K562 (cell line): ENCODE measurements around the gene CERS5.

ENCODE experiments used
- AFF4 ChIP-seq: sonication (generic); formaldehyde crosslinking; IDR thresholded peaks from 2 replicates; pipeline ENCODE4 v1.8.0; 2023; ENCODE audit warnings: mild to moderate bottlenecking, missing genetic modification reagents
- CBX3 ChIP-seq, 2 experiments: IDR thresholded peaks; 1 replicate in 1 of 2; 2 replicates in 1 of 2; pipeline ENCODE4 v1.6.1; 2012; ENCODE audit warnings: inconsistent platforms in 2 of 2, low read length in 2 of 2, borderline replicate concordance in 1 of 2, control low read depth in 1 of 2
- GATAD2A ChIP-seq: fragments of 450-650 bp; IDR thresholded peaks from 2 replicates; pipeline ENCODE4 v1.6.1; 2017
- POLR2AphosphoS5 ChIP-seq: IDR thresholded peaks from 2 replicates; pipeline ENCODE4 v1.6.1; 2011; ENCODE audit warnings: mild to moderate bottlenecking, low read depth, low read length, moderate library complexity; ENCODE audit not compliant: control insufficient read depth, insufficient read depth
- RAD51 ChIP-seq: fragments of 450-650 bp; IDR thresholded peaks from 2 replicates; pipeline ENCODE4 v1.7.1; 2016; ENCODE audit warnings: low read depth, mild to moderate bottlenecking, borderline replicate concordance
- SRF ChIP-seq, 2 experiments: fragments of 250-450, 450-650 bp in 1 of 2; sonication (Bioruptor Pico) in 1 of 2; sonication (generic) in 1 of 2; formaldehyde crosslinking; IDR thresholded peaks; 2 replicates each; pipeline versions ENCODE4 v1.5.0 to v1.5.1; 2020 to 2022; ENCODE audit warnings: mild to moderate bottlenecking in 1 of 2, missing genetic modification reagents in 1 of 2

GRCh38 chr12:50121641-50122040 is 45.5 kb downstream of the CERS5 start:
- TF ChIP-seq RAD51 (no peak), SRF (CRISPR knock-in tag; IDR thresholded peaks at IDR 0.05) (no peak), POLR2AphosphoS5 (no peak), AFF4 (no peak), CBX3 (IDR thresholded peaks at IDR 0.05; ENCODE audit: borderline replicate concordance in 1 of 2, low read length in 2 of 2) (no peak), GATAD2A (no peak)
